HepG2 (cell line): ENCODE results near the gene GLIS2. TPM values are rescaled to one million over a fixed set of nuclear protein-coding genes. Genes with fewer than 3 reads are reported as not detected.

Experiments used
- BORCS8-MEF2B ChIP-seq: sonication (generic); formaldehyde crosslinking; IDR thresholded peaks from 2 replicates; pipeline ENCODE4 v1.8.0; 2022; ENCODE audit warnings: mild to moderate bottlenecking, missing genetic modification reagents
- BRD4 ChIP-seq: sonication (generic); formaldehyde crosslinking; IDR thresholded peaks from 2 replicates; pipeline ENCODE4 v1.4.0; 2020; ENCODE audit warnings: missing genetic modification reagents
- CBX5 ChIP-seq: sonication (generic); formaldehyde crosslinking; IDR thresholded peaks from 2 replicates; pipeline ENCODE4 v1.4.0; 2020; ENCODE audit warnings: missing genetic modification reagents, borderline replicate concordance
- CEBPZ ChIP-seq: IDR thresholded peaks from 2 replicates; pipeline ENCODE4 v1.6.1; 2012; ENCODE audit warnings: low read length, improper control_type of control experiment
- ERF ChIP-seq: IDR thresholded peaks from 2 replicates; pipeline ENCODE4 v1.6.1; 2018; ENCODE audit warnings: missing biosample characterization, missing genetic modification reagents
- ETS1 ChIP-seq: sonication (generic); formaldehyde crosslinking; IDR thresholded peaks from 2 replicates; pipeline ENCODE4 v1.4.0; 2020; ENCODE audit warnings: missing genetic modification reagents
- HOMEZ ChIP-seq: IDR thresholded peaks from 2 replicates; pipeline ENCODE4 v1.6.1; 2016; ENCODE audit warnings: low read depth
- MAFK ChIP-seq, 2 experiments: IDR thresholded peaks in 1 of 2; conservative IDR thresholded peaks in 1 of 2; 2 replicates each; pipeline ENCODE4 v1.6.1; 2011; ENCODE audit warnings: improper control_type of control experiment in 2 of 2, low read length in 2 of 2
- TFAP4 ChIP-seq: sonication (generic); IDR thresholded peaks from 2 replicates; pipeline ENCODE4 v1.6.1; 2016; ENCODE audit warnings: low read depth, borderline replicate concordance
- ZBTB26 ChIP-seq: IDR thresholded peaks from 2 replicates; pipeline ENCODE4 v1.6.1; 2016; ENCODE audit warnings: missing compliant biosample characterization, missing genetic modification reagents, borderline replicate concordance
- ZNF687 ChIP-seq: sonication (generic); formaldehyde crosslinking; IDR thresholded peaks from 2 replicates; pipeline ENCODE4 v1.5.1; 2020; ENCODE audit warnings: mild to moderate bottlenecking, missing genetic modification reagents, moderate library complexity
- ZNF761 ChIP-seq: sonication (generic); formaldehyde crosslinking; conservative IDR thresholded peaks from 2 replicates; pipeline ENCODE4 v1.4.0; 2020; ENCODE audit warnings: mild to moderate bottlenecking, missing genetic modification reagents
- polyA plus RNA-seq, 8 experiments: library from polyadenylated mRNA; depleted of rRNA in 3 of 8; stranded (reverse) in 7 of 8; unstranded in 1 of 8; fragments of >200 nt; fragmentation: Illumina TruSeq in 4 of 8; extraction: Trizol in 4 of 8; gene quantifications; 2 replicates each; pipeline versions ENCODE4 v1.2.1 to v1.2.3, GENCODE V29; 2011 to 2016; ENCODE audit warnings: low read depth in 4 of 8, missing spikeins in 1 of 8, mixed read lengths in 1 of 8; ENCODE audit not compliant: insufficient read depth in 1 of 8
- total RNA-seq, 5 experiments: library from RNA; depleted of rRNA; stranded (reverse); fragments of >200 nt; fragmentation: Illumina TruSeq; extraction: Trizol; gene quantifications; 2 replicates each; pipeline ENCODE4 v1.2.3, GENCODE V29; 2016; ENCODE audit warnings: low read depth in 1 of 5

Gene GLIS2
- total and polyA plus RNA-seq, 2 of the 13 experiments (the other 11 are each of a cell fraction or from before 2014, with no cell fraction given) = 0.28 to 0.29 TPM

GRCh38 chr16:4271176-4272113, 44.4 kb upstream of the GLIS2 start (continued):
- TF ChIP-seq CEBPZ = no peak
- TF ChIP-seq BRD4 (CRISPR knock-in tag) = peak; percentile 45
- TF ChIP-seq CBX5 (CRISPR knock-in tag) = peak; percentile 41; the same call in 1 of the 2 replicates
- TF ChIP-seq HOMEZ = 0 out of 2 replicates have a peak, but pooled peaks have one; percentile 2
- TF ChIP-seq BORCS8-MEF2B = peak; percentile 90
- TF ChIP-seq ZNF687 (CRISPR knock-in tag) = peak; percentile 99
- peak; percentile 76; the same call in 1 of the 2 replicates for TF ChIP-seq ZNF761 (CRISPR knock-in tag)
- TF ChIP-seq ETS1 = 0 out of 2 replicates have a peak, but pooled peaks have one; percentile 58
- peak; percentile 51; the same call in 1 of the 2 replicates for TF ChIP-seq TFAP4
- TF ChIP-seq ZBTB26 = peak; percentile 6; the same call in 1 of the 2 replicates
- TF ChIP-seq MAFK (conservative IDR thresholded peaks at IDR 0.05 in 1 of 2, IDR thresholded peaks at IDR 0.05 in 1 of 2; ENCODE audit: low read length in 2 of 2) = no peak
- TF ChIP-seq ERF (CRISPR knock-in tag) = peak; percentile 78; the same call in 1 of the 2 replicates
